ENCODE data around the gene UBE3B.
"Not testable (repeated sequence)": the region's sequence is repeated elsewhere in the genome, so short reads cannot be mapped to it uniquely, and the experiment has no call there.

Gene UBE3B

GRCh38 chr12:109477185-109477962 lies at the start of gene UBE3B, which contains the start of gene KCTD10:
Gene UBE3B, plus strand, starts transcription at chr12:109477634. Its CDS starts 5,918 bp downstream, at chr12:109483552.
Gene KCTD10, minus strand, starts transcription at chr12:109477300. Its CDS starts 38 bp downstream, at chr12:109477262.
- peak; percentile 91 for DNase-seq

GRCh38 chr12:109428037-109428629 lies 49.3 kb upstream of the UBE3B start:
- DNase-seq, result peak; percentile 81

- not testable (repeated sequence) for DNase-seq
Observed at GRCh38 chr12:109428804-109429203, 48.6 kb upstream of the UBE3B start.

- DNase-seq, result no peak
Observed at GRCh38 chr12:109430244-109430643, 47.2 kb upstream of the UBE3B start.

- DNase-seq, result no peak
Observed at GRCh38 chr12:109432431-109432830, 45.0 kb upstream of the UBE3B start.

- peak; percentile 76 for DNase-seq
Observed at GRCh38 chr12:109432842-109433304, 44.6 kb upstream of the UBE3B start.

- no peak for DNase-seq
Observed at GRCh38 chr12:109433618-109434017, 43.8 kb upstream of the UBE3B start.

- DNase-seq, result no peak
Observed at GRCh38 chr12:109434582-109434981, 42.9 kb upstream of the UBE3B start.

GRCh38 chr12:109435428-109436187 lies 41.8 kb upstream of the UBE3B start:
- DNase-seq, result no peak

- no peak for DNase-seq
Observed at GRCh38 chr12:109436188-109436560, 41.3 kb upstream of the UBE3B start.

- no peak for DNase-seq
Observed at GRCh38 chr12:109439181-109439580, 38.3 kb upstream of the UBE3B start.

- DNase-seq, result not testable (repeated sequence)
Observed at GRCh38 chr12:109439951-109440350, 37.5 kb upstream of the UBE3B start.

GRCh38 chr12:109440851-109441490 lies 36.5 kb upstream of the UBE3B start:
- no peak for DNase-seq

GRCh38 chr12:109443794-109444193 lies 33.6 kb upstream of the UBE3B start:
- DNase-seq, result no peak

GRCh38 chr12:109444259-109444658 lies 33.2 kb upstream of the UBE3B start:
- no peak for DNase-seq

- DNase-seq, result no peak
Observed at GRCh38 chr12:109445191-109445609, 32.2 kb upstream of the UBE3B start.

GRCh38 chr12:109446869-109447268 lies 30.6 kb upstream of the UBE3B start:
- DNase-seq, result no peak

GRCh38 chr12:109447482-109447881 lies 30.0 kb upstream of the UBE3B start:
- DNase-seq, result no peak

GRCh38 chr12:109448272-109448671 lies 29.2 kb upstream of the UBE3B start:
- DNase-seq, result no peak

- no peak for DNase-seq
Observed at GRCh38 chr12:109448707-109449390, 28.6 kb upstream of the UBE3B start.

- DNase-seq, result no peak
Observed at GRCh38 chr12:109449845-109450532, 27.4 kb upstream of the UBE3B start.

- no peak for DNase-seq
Observed at GRCh38 chr12:109450980-109451379, 26.5 kb upstream of the UBE3B start.
